K562 (cell line): Measurements from ENCODE around the gene DPP4. TPM values are rescaled to one million over a fixed set of nuclear protein-coding genes. Genes with fewer than 3 reads are reported as not detected.

Experiments
- ATAC-seq: fragments of 200-7000 bp; cut with Tn5 transposase; 3 replicates; pipeline ENCODE4 v1.9.1; 2020; ENCODE audit warnings: moderate library complexity
- BruUV-seq: library from RNA; stranded (reverse); fragments of 400-500 nt; replicated peaks from 2 replicates; lab custom pipeline; 2021; lab: Mats Ljungman, UMichigan
- CTCF ChIA-PET: fragments of 300-600 bp; formaldehyde crosslinking; extraction: SDS; loops from one replicate; lab custom pipeline; 2021; ENCODE audit warnings: low intra/inter-chr PET ratio; lab: Yijun Ruan, JAX
- POLR2A ChIA-PET: fragments of 300-600, 350-650 bp; sonication (Branson Sonifier 250); formaldehyde crosslinking; extraction: SDS; loops from one replicate; lab custom pipeline; 2021; ENCODE audit warnings: antibody characterized with exemption, inconsistent platforms; lab: Yijun Ruan, JAX
- DNase-seq, 4 experiments: peaks; one replicate each; pipeline versions ENCODE4 v3.0.0 to v3.0.0-alpha.2; 2011 to 2018; ENCODE audit warnings: low spot score in 3 of 4, mixed read lengths in 3 of 4; ENCODE audit errors: extremely low read depth in 1 of 4
- FAIRE-seq: peaks from 2 replicates; lab custom pipeline; 2011; peaks lifted over from hg19 to GRCh38; lab: Jason Lieb, UNC
- H2AFZ ChIP-seq: 2 replicates; pipeline ENCODE4 v1.6.0; 2011; ENCODE audit warnings: low read depth, low read length, control low read depth, inconsistent platforms
- H3K27ac ChIP-seq: fragments of 200-600 bp; 3 replicates; pipeline ENCODE4 v1.8.0; 2011; ENCODE audit warnings: low read depth, mild to moderate bottlenecking, control low read depth, inconsistent platforms, low read length, moderate library complexity, mixed read lengths; ENCODE audit errors: extremely low read depth
- H3K27me3 ChIP-seq, 2 experiments: fragments of 300-600 bp in 1 of 2; 2 replicates in 1 of 2; 3 replicates in 1 of 2; pipeline versions ENCODE4 v1.6.0 to v1.8.0; 2011; ENCODE audit warnings: inconsistent platforms in 2 of 2, low read length in 2 of 2, mild to moderate bottlenecking in 1 of 2, mixed read lengths in 1 of 2, moderate library complexity in 1 of 2; ENCODE audit not compliant: control insufficient read depth in 2 of 2, insufficient read depth in 2 of 2
- H3K36me3 ChIP-seq: fragments of 300-600 bp; 3 replicates; pipeline ENCODE4 v1.8.0; 2011; ENCODE audit warnings: mild to moderate bottlenecking, low read length, inconsistent platforms; ENCODE audit not compliant: control insufficient read depth, insufficient read depth
- H3K4me1 ChIP-seq, 2 experiments: fragments of 200-600 bp in 1 of 2; replicated peaks in 1 of 2; 2 replicates in 1 of 2; 3 replicates in 1 of 2; pipeline versions ENCODE4 v1.5.1 to v1.8.0; 2011; ENCODE audit warnings: inconsistent platforms in 2 of 2, low read length in 2 of 2, mild to moderate bottlenecking in 1 of 2, mixed read lengths in 1 of 2, moderate library complexity in 1 of 2; ENCODE audit not compliant: control insufficient read depth in 2 of 2, insufficient read depth in 2 of 2
- H3K4me2 ChIP-seq: 2 replicates; pipeline ENCODE4 v1.6.1; 2011; ENCODE audit warnings: low read length, control low read depth, inconsistent platforms, mixed read lengths; ENCODE audit not compliant: insufficient read depth
- H3K4me3 ChIP-seq: fragments of 200-600 bp; sonication (generic), shearing (Covaris generic); 2 replicates; pipeline ENCODE4 v1.5.1; 2016; ENCODE audit warnings: control low read depth, inconsistent platforms
- H3K79me2 ChIP-seq: fragments of 200-600 bp; 3 replicates; pipeline ENCODE4 v1.8.0; 2011; ENCODE audit warnings: low read length, inconsistent platforms; ENCODE audit not compliant: control insufficient read depth, insufficient read depth
- H3K9ac ChIP-seq, 2 experiments: 2 replicates each; pipeline versions ENCODE4 v1.6.0 to v1.6.1; 2011; ENCODE audit warnings: low read depth in 2 of 2, low read length in 2 of 2, control low read depth in 1 of 2, inconsistent platforms in 1 of 2, mild to moderate bottlenecking in 1 of 2, mixed read lengths in 1 of 2; ENCODE audit not compliant: insufficient read depth in 1 of 2
- H3K9me1 ChIP-seq: one replicate; pipeline ENCODE4 v1.6.0; 2011; ENCODE audit warnings: inconsistent platforms, mild to moderate bottlenecking, low read length, moderate library complexity; ENCODE audit not compliant: control insufficient read depth, insufficient read depth
- H3K9me3 ChIP-seq: replicated peaks from 2 replicates; pipeline ENCODE4 v1.5.1; 2011; ENCODE audit warnings: low read depth, low read length, inconsistent platforms; ENCODE audit not compliant: control insufficient read depth, insufficient read depth
- H4K20me1 ChIP-seq: replicated peaks from 2 replicates; pipeline ENCODE4 v1.6.1; 2011; ENCODE audit warnings: low read length, inconsistent platforms, mixed read lengths; ENCODE audit not compliant: control insufficient read depth, insufficient read depth
- BACH1 ChIP-seq: fragments of 200-800 bp; sonication (Bioruptor generic); IDR thresholded peaks from 2 replicates; pipeline ENCODE4 v1.6.1; 2016; ENCODE audit warnings: missing genetic modification characterization, missing compliant biosample characterization
- CREM ChIP-seq: IDR thresholded peaks from 2 replicates; pipeline ENCODE4 v1.6.1; 2014; ENCODE audit warnings: antibody characterized with exemption, low read depth
- CSDE1 ChIP-seq, 2 experiments: fragments of 450-650 bp; IDR thresholded peaks; 2 replicates each; pipeline ENCODE4 v1.6.1; 2016; ENCODE audit warnings: mild to moderate bottlenecking in 1 of 2
- HNRNPK ChIP-seq: fragments of 200-400 bp; formaldehyde crosslinking; IDR thresholded peaks from one replicate; pipeline ENCODE4 v1.6.1; 2018; ENCODE audit warnings: mild to moderate bottlenecking, low read depth, low read length; ENCODE audit not compliant: poor library complexity, severe bottlenecking
- KAT2B ChIP-seq: IDR thresholded peaks from one replicate; pipeline ENCODE4 v1.6.1; 2012; ENCODE audit warnings: low read depth, mild to moderate bottlenecking, control low read depth, inconsistent platforms, low read length, moderate library complexity
- MECOM ChIP-seq: fragments of 250-450 bp; sonication (Bioruptor Pico); IDR thresholded peaks from 2 replicates; pipeline ENCODE4 v1.8.0; 2022; ENCODE audit warnings: inconsistent platforms
- POLR2A ChIP-seq: fragments of 450-650 bp; conservative IDR thresholded peaks from 2 replicates; pipeline ENCODE4 v1.6.1; 2016
- POLR2AphosphoS2 ChIP-seq: IDR thresholded peaks from 2 replicates; pipeline ENCODE4 v1.6.1; 2012; ENCODE audit warnings: low read length, improper control_type of control experiment
- SP1 ChIP-seq: sonication (generic); formaldehyde crosslinking; IDR thresholded peaks from 2 replicates; pipeline ENCODE4 v1.8.1; 2022; ENCODE audit warnings: mild to moderate bottlenecking, missing genetic modification reagents
- ZBTB1 ChIP-seq: sonication (generic); formaldehyde crosslinking; IDR thresholded peaks from 2 replicates; pipeline ENCODE4 v1.8.1; 2023; ENCODE audit warnings: missing genetic modification reagents, low read depth, mild to moderate bottlenecking, borderline replicate concordance
- ZBTB7A ChIP-seq: IDR thresholded peaks from 2 replicates; pipeline ENCODE4 v1.6.1; 2011; ENCODE audit warnings: low read depth, mild to moderate bottlenecking, low read length, moderate library complexity, borderline replicate concordance; ENCODE audit not compliant: control insufficient read depth
- ZNF23 ChIP-seq: fragments of 250-450 bp; sonication (Bioruptor Pico); IDR thresholded peaks from 2 replicates; pipeline ENCODE4 v1.4.0; 2020; ENCODE audit warnings: mild to moderate bottlenecking
- ZNF507 ChIP-seq: conservative IDR thresholded peaks from 2 replicates; pipeline ENCODE4 v1.6.1; 2017; ENCODE audit warnings: missing genetic modification characterization, missing compliant biosample characterization
- ZNF583 ChIP-seq: fragments of 250-450 bp; sonication (Bioruptor Pico); IDR thresholded peaks from 2 replicates; pipeline ENCODE4 v1.4.0; 2020
- ZNF586 ChIP-seq: fragments of 450-650 bp; formaldehyde crosslinking; conservative IDR thresholded peaks from 2 replicates; pipeline ENCODE4 v1.4.0; 2020; ENCODE audit warnings: mild to moderate bottlenecking, moderate library complexity
- WGBS: fragments of 100-300 bp; shearing (Covaris generic); methylation state at CpG from one replicate; pipeline ENCODE4 v1.1.6; 2016; ENCODE audit warnings: low coverage, mixed read lengths; ENCODE audit not compliant: insufficient coverage; ENCODE audit errors: missing lambda C conversion rate; 5-methylcytosine and 5-hydroxymethylcytosine counted together
- in situ Hi-C: fragments of 300-500 bp; cut with MboI; formaldehyde crosslinking; loops from 4 replicates; pipeline ENCODE4 v1.15.0; 2018; ENCODE audit warnings: inconsistent platforms, mixed read lengths
- intact Hi-C: fragments of 100-400 bp; cut with micrococcal nuclease; formaldehyde crosslinking; loops from 2 replicates; pipeline ENCODE4 v1.14.2; 2022
- polyA plus RNA-seq, 8 experiments: library from polyadenylated mRNA; depleted of rRNA in 4 of 8; stranded (reverse) in 5 of 8; unstranded in 3 of 8; fragments of >200 nt; fragmentation: Nextera tagmentation in 2 of 8; fragmentation: Illumina TruSeq in 1 of 8; extraction: Ambion mirVana in 2 of 8; extraction: Trizol in 1 of 8; gene quantifications; 2 replicates each; pipeline versions ENCODE4 v1.2.1 to v1.2.3, GENCODE V29; 2011 to 2014; ENCODE audit warnings: inconsistent platforms in 1 of 8, missing spikeins in 1 of 8
- total RNA-seq, 7 experiments: library from RNA; depleted of rRNA in 6 of 7; stranded (reverse); fragments of >200 nt in 6 of 7; fragmentation: Illumina TruSeq in 2 of 7; extraction: Trizol in 2 of 7; gene quantifications; 2 replicates each; pipeline versions ENCODE4 v1.2.1 to v1.2.3, GENCODE V29; 2011 to 2021; ENCODE audit warnings: low replicate concordance in 1 of 7
- TF ChIP-seq, protein P1 (sequence below): sonication (generic); formaldehyde crosslinking; IDR thresholded peaks from 2 replicates; pipeline ENCODE4 v1.8.1; 2022; ENCODE audit warnings: missing genetic modification reagents
- TF ChIP-seq, protein P2 (sequence below): sonication (generic); IDR thresholded peaks from 2 replicates; pipeline ENCODE4 v1.6.1; 2016
- TF ChIP-seq, protein P3 (sequence below), 2 experiments: fragments of 200-800 bp in 1 of 2; sonication (Bioruptor generic) in 1 of 2; sonication (generic) in 1 of 2; formaldehyde crosslinking in 1 of 2; IDR thresholded peaks in 1 of 2; conservative IDR thresholded peaks in 1 of 2; 2 replicates each; pipeline versions ENCODE4 v1.5.0 to v1.6.1; 2016 to 2020; ENCODE audit warnings: missing compliant biosample characterization in 1 of 2, missing genetic modification characterization in 1 of 2, missing genetic modification reagents in 1 of 2
- TF ChIP-seq, protein P4 (sequence below): sonication (generic); formaldehyde crosslinking; IDR thresholded peaks from 2 replicates; pipeline ENCODE4 v1.8.0; 2022; ENCODE audit warnings: mild to moderate bottlenecking, missing genetic modification reagents

DPP4 gene
- total and polyA plus RNA-seq, 9 of the 15 experiments (the other 6 are each of a cell fraction or from before 2014, with no cell fraction given) = 0.11 TPM; not detected in 8

DNA sequence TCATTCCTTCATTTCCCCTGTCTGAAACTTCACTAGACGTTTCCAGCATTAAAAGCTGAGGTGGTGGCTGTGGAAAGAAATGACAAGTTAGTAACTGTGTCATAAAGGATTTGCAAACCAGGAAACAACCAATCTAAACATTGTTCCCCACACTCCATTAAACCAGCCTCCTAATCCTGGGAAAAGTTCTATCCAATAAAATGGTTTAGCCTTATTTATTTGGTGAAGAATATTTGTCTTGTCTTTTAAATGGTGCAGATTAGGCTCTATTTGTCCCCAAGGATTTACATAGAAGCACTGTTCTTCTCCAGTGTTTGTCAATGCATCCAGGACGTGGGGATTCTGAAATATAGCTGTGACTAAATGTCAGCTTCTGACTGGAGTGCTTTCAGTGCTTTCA is 10.5 kb upstream of the DPP4 start:
- H3K9me1 ChIP-seq = no peaks in the 10 kb centered on the region
- no peak overlapping the region for H3K9ac ChIP-seq
- H3K36me3 ChIP-seq = no peaks in the 10 kb centered on the region
- H4K20me1 ChIP-seq = no peaks in the 10 kb centered on the region
- FAIRE-seq = no peak
- in situ Hi-C loops = no loop called here
- no peaks in the 10 kb centered on the region for H3K4me1 ChIP-seq
- H2AFZ ChIP-seq = no peak overlapping the region
- POLR2A ChIA-PET = interaction anchor here (0.6 kb wide), 1 partner anchor 19 kb away, joined by 3 read pairs; no protein-coding TSS in a partner anchor
- H3K79me2 ChIP-seq = no peaks in the 10 kb centered on the region
- intact Hi-C loops = no loop called here
- H3K9me3 ChIP-seq = no peaks in the 10 kb centered on the region; the same call in 1 of the 2 replicates
- H3K4me2 ChIP-seq = no peak overlapping the region
- no peak for TF ChIP-seq HNRNPK
- no peak for TF ChIP-seq ZNF507 (tag)
- TF ChIP-seq BACH1 (tag) = no peak
- TF ChIP-seq, protein P1, sequence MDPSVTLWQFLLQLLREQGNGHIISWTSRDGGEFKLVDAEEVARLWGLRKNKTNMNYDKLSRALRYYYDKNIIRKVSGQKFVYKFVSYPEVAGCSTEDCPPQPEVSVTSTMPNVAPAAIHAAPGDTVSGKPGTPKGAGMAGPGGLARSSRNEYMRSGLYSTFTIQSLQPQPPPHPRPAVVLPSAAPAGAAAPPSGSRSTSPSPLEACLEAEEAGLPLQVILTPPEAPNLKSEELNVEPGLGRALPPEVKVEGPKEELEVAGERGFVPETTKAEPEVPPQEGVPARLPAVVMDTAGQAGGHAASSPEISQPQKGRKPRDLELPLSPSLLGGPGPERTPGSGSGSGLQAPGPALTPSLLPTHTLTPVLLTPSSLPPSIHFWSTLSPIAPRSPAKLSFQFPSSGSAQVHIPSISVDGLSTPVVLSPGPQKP = no peak
- TF ChIP-seq MECOM (CRISPR knock-in tag) = no peak
- TF ChIP-seq ZBTB7A = no peak
- TF ChIP-seq CSDE1 (IDR thresholded peaks at IDR 0.05) = no peak
- TF ChIP-seq ZNF23 (CRISPR knock-in tag) = no peak
- TF ChIP-seq ZBTB1 (CRISPR knock-in tag) = no peak
- no peak for TF ChIP-seq POLR2AphosphoS2
- TF ChIP-seq, protein P2, sequence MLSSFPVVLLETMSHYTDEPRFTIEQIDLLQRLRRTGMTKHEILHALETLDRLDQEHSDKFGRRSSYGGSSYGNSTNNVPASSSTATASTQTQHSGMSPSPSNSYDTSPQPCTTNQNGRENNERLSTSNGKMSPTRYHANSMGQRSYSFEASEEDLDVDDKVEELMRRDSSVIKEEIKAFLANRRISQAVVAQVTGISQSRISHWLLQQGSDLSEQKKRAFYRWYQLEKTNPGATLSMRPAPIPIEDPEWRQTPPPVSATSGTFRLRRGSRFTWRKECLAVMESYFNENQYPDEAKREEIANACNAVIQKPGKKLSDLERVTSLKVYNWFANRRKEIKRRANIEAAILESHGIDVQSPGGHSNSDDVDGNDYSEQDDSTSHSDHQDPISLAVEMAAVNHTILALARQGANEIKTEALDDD = no peak
- TF ChIP-seq, protein P3, sequence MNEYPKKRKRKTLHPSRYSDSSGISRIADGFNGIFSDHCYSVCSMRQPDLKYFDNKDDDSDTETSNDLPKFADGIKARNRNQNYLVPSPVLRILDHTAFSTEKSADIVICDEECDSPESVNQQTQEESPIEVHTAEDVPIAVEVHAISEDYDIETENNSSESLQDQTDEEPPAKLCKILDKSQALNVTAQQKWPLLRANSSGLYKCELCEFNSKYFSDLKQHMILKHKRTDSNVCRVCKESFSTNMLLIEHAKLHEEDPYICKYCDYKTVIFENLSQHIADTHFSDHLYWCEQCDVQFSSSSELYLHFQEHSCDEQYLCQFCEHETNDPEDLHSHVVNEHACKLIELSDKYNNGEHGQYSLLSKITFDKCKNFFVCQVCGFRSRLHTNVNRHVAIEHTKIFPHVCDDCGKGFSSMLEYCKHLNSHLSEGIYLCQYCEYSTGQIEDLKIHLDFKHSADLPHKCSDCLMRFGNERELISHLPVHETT (CRISPR knock-in tag; conservative IDR thresholded peaks at IDR 0.05 in 1 of 2, IDR thresholded peaks at IDR 0.05 in 1 of 2) = no peak
- TF ChIP-seq, protein P4, sequence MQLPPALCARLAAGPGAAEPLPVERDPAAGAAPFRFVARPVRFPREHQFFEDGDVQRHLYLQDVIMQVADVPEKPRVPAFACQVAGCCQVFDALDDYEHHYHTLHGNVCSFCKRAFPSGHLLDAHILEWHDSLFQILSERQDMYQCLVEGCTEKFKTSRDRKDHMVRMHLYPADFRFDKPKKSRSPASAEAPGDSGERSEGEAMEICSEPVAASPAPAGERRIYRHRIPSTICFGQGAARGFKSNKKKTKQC (CRISPR knock-in tag) = no peak
- no peak for TF ChIP-seq POLR2A
- TF ChIP-seq KAT2B = no peak
- TF ChIP-seq ZNF586 = no peak
- TF ChIP-seq SP1 = no peak
- no peak for TF ChIP-seq ZNF583
- TF ChIP-seq CREM = no peak
- TF ChIP-seq, all 486 proteins: peak for 0
- ATAC-seq (no peak), DNase-seq (no peak)
- Histone ChIP-seq H3K4me3 (no peak overlapping the region), H3K27ac (no peak overlapping the region), H3K27me3 (no peaks in the 10 kb centered on the region)
- 0% methylated on average over 2 of the region's 2 CpGs for WGBS
- CTCF ChIA-PET = no interaction called here
- no TSS peak for BruUV-seq
